Smooth muscle cell (in vitro differentiated cells): Measurements from ENCODE around the gene PPFIA2. TPM values are rescaled to one million over a fixed set of nuclear protein-coding genes. Genes with fewer than 3 reads are reported as not detected.

Source experiments
- DNase-seq: peaks from one replicate; lab custom pipeline; 2025; ENCODE audit not compliant: unreplicated experiment; lab: John Stamatoyannopoulos, UW
- H2AFZ ChIP-seq: fragments of 200-600 bp; sonication (generic); 2 replicates; pipeline ENCODE4 v1.6.0; 2016; ENCODE audit warnings: antibody characterized with exemption, low read depth, mild to moderate bottlenecking
- H3F3A ChIP-seq: fragments of 200-600 bp; sonication (generic); 2 replicates; pipeline ENCODE4 v1.6.0; 2017; ENCODE audit warnings: antibody characterized with exemption, low read depth
- H3K27ac ChIP-seq: fragments of 200-600 bp; sonication (generic); 2 replicates; pipeline ENCODE4 v1.5.1; 2016; ENCODE audit warnings: low read depth, mild to moderate bottlenecking
- H3K27me3 ChIP-seq: fragments of 200-600 bp; sonication (generic); 2 replicates; pipeline ENCODE4 v1.6.1; 2016; ENCODE audit warnings: low read depth, mild to moderate bottlenecking
- H3K36me3 ChIP-seq: fragments of 200-600 bp; sonication (generic); 2 replicates; pipeline ENCODE4 v1.5.1; 2016; ENCODE audit warnings: low read depth
- H3K4me1 ChIP-seq: fragments of 200-600 bp; sonication (generic); 2 replicates; pipeline ENCODE4 v1.5.1; 2016; ENCODE audit warnings: low read depth
- H3K4me2 ChIP-seq: fragments of 200-600 bp; sonication (generic); 2 replicates; pipeline ENCODE4 v1.6.0; 2016; ENCODE audit warnings: mild to moderate bottlenecking
- H3K4me3 ChIP-seq: fragments of 200-600 bp; sonication (generic); 2 replicates; pipeline ENCODE4 v1.5.1; 2016; ENCODE audit warnings: mild to moderate bottlenecking
- H3K79me2 ChIP-seq: fragments of 200-600 bp; sonication (generic); 2 replicates; pipeline ENCODE4 v1.6.0; 2016; ENCODE audit warnings: low read depth, mild to moderate bottlenecking
- H3K9ac ChIP-seq: fragments of 200-600 bp; sonication (generic); 2 replicates; pipeline ENCODE4 v1.6.0; 2016; ENCODE audit warnings: low read depth
- H3K9me3 ChIP-seq: fragments of 200-600 bp; sonication (generic); replicated peaks from 2 replicates; pipeline ENCODE4 v1.5.1; 2016; ENCODE audit warnings: low read depth
- H4K20me1 ChIP-seq: fragments of 200-600 bp; sonication (generic); 2 replicates; pipeline ENCODE4 v1.6.0; 2016; ENCODE audit warnings: low read depth
- WGBS: methylation state at CpG from one replicate; pipeline ENCODE4 v1.1.7; 2016; ENCODE audit warnings: low lambda C conversion rate; 5-methylcytosine and 5-hydroxymethylcytosine counted together
- polyA plus RNA-seq: library from polyadenylated mRNA; unstranded; fragments of >200 nt; fragmentation: Nextera tagmentation; extraction: Ambion mirVana; gene quantifications from 2 replicates; pipeline ENCODE4 v1.2.1, GENCODE V29; 2016
- total RNA-seq: library from RNA; depleted of rRNA; stranded (reverse); fragments of >200 nt; gene quantifications from 2 replicates; pipeline ENCODE4 v1.2.3, GENCODE V29; 2014
- TF ChIP-seq, protein P1 (sequence below): fragments of 200-600 bp; sonication (generic); IDR thresholded peaks from 2 replicates; pipeline ENCODE4 v1.5.1; 2017; ENCODE audit warnings: borderline replicate concordance, mild to moderate bottlenecking, antibody characterized with exemption; ENCODE audit not compliant: insufficient read depth, poor library complexity, severe bottlenecking

PPFIA2 gene
- total and polyA plus RNA-seq, 2 experiments from 2014 or later: not detected

DNA sequence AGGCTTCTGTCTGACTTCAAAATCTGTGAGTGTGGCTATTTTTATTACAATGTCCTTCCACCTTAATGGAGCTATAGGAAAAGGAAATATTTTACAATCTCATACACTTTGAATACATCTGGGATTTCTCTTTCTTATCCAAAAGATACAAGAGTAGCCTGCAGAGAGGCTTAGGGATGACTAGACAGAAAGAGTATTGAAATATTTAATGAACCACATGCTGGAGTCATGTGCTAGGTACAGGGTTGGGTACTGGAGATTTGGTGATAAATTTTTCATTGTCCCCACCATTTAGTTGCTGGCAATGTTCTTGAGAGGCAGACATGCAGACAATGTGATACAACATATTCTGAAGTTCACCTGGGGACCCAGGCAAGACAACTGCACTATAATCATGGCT is 126.0 kb downstream of the PPFIA2 start:
- H3K27me3 ChIP-seq: peaks cover 15% of the 10 kb centered on the region
- no peaks in the 10 kb centered on the region for H3K4me1 ChIP-seq
- no peaks in the 10 kb centered on the region for H3K79me2 ChIP-seq
- no peaks in the 10 kb centered on the region for H4K20me1 ChIP-seq
- no peak overlapping the region for H2AFZ ChIP-seq
- no peaks in the 10 kb centered on the region for H3K36me3 ChIP-seq
- H3K4me2 ChIP-seq: no peak overlapping the region
- TF ChIP-seq, protein P1, sequence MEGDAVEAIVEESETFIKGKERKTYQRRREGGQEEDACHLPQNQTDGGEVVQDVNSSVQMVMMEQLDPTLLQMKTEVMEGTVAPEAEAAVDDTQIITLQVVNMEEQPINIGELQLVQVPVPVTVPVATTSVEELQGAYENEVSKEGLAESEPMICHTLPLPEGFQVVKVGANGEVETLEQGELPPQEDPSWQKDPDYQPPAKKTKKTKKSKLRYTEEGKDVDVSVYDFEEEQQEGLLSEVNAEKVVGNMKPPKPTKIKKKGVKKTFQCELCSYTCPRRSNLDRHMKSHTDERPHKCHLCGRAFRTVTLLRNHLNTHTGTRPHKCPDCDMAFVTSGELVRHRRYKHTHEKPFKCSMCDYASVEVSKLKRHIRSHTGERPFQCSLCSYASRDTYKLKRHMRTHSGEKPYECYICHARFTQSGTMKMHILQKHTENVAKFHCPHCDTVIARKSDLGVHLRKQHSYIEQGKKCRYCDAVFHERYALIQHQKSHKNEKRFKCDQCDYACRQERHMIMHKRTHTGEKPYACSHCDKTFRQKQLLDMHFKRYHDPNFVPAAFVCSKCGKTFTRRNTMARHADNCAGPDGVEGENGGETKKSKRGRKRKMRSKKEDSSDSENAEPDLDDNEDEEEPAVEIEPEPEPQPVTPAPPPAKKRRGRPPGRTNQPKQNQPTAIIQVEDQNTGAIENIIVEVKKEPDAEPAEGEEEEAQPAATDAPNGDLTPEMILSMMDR: no peak
- no peak overlapping the region for H3K4me3 ChIP-seq
- no peaks in the 10 kb centered on the region for H3K9me3 ChIP-seq
- DNase-seq: no peak
- no peak overlapping the region for H3K9ac ChIP-seq
- H3K27ac ChIP-seq: no peak overlapping the region
- no peaks in the 10 kb centered on the region for H3F3A ChIP-seq

DNA sequence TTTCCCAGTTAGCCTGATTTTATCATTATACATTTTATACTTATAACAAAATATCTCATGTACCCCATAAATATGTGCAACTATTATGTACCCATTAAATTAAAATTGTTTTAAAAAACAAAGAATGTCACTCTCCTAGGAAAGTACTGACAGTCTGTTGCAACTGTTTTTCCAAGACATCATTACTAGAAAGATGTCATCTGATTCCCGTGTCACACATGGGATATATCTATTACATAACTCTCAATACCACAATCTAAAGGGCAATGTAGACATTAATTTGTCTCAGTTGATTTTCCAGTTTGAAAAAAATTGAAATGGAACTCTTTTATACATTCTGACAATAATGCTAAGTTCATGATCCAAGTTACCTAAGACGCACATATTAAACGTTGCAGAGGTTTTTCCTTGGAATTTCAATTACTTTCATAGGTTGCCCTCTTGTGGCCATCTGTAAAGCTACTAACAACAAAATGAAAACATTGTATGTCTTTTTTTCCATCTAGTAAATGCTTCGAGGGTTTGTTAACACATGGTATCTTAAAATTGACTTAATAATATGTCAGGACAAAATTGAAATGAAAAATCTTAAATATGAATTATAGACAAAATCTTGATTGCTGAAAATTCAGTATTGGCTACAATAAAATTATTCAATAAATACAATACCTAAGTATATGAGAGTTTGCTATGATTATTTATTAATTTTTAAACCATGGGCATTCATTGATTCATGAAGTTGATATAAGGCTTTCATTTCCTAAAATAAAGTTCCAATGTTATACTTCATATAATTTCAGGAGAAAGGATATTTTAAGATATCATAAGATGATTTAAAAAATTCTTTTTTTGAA is 131.6 kb downstream of the PPFIA2 start:
- Histone ChIP-seq H3K36me3 (no peaks in the 10 kb centered on the region), H3K4me2 (peak overlapping the region; percentile 45), H4K20me1 (no peaks in the 10 kb centered on the region), H3K4me3 (no peak overlapping the region), H2AFZ (peak overlapping the region; percentile 46), H3K27ac (no peak overlapping the region), H3K79me2 (no peaks in the 10 kb centered on the region), H3K9ac (no peak overlapping the region), H3K9me3 (no peaks in the 10 kb centered on the region), H3K4me1 (no peaks in the 10 kb centered on the region), H3K27me3 (peaks cover 6% of the 10 kb centered on the region), H3F3A (no peaks in the 10 kb centered on the region)
- no peak for DNase-seq
- WGBS: 33% methylated on average over 4 of the region's 4 CpGs
- TF ChIP-seq, protein P1: peak; percentile 86

DNA sequence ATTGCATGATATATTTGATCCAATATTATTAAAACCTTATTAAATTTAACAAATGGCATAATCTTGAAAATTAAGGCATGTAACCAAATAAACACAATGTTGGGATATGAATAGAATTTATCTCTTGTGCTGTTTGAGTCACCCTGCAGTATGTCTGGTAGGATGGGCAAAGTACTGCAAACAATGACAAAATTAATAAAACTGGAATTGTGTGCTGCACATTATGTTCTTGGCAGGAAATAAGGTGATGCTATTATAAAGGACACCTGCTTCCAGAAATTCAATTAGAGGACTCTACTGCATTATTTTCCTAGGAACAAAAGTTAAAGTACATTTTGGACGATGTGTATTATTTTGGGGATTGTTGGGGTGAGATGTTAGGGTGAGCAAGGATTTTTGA is 132.7 kb downstream of the PPFIA2 start:
- Histone ChIP-seq H3K27me3 (peaks cover 7% of the 10 kb centered on the region), H3K36me3 (no peaks in the 10 kb centered on the region), H3F3A (no peaks in the 10 kb centered on the region), H2AFZ (no peak overlapping the region), H3K27ac (no peak overlapping the region), H3K9ac (no peak overlapping the region), H3K79me2 (no peaks in the 10 kb centered on the region), H3K9me3 (no peaks in the 10 kb centered on the region), H3K4me1 (no peaks in the 10 kb centered on the region), H4K20me1 (no peaks in the 10 kb centered on the region), H3K4me2 (no peak overlapping the region), H3K4me3 (no peak overlapping the region)
- WGBS: 63% methylated on average over 1 of the region's 1 CpG
- TF ChIP-seq, protein P1: no peak
- DNase-seq: no peak

DNA sequence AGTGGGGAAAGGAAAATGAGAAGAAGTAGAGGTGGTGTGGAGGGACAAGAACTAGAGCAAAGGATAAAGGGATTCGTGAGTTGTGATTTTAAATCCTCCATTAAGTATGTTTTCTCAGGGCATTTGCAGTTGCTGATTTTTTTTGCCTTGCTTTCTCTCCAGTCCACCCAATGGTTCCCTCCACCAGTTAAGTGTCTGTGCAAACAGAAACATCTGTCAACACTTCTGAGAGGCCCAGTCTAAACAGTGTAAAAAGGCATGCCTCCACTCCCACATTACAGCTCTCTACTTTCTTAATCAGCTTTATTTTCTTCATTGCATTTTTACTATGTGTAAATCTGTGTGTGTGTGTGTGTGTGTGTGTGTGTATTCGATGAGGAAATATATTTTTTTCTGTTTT is 141.2 kb downstream of the PPFIA2 start:
- no peaks in the 10 kb centered on the region for H3K79me2 ChIP-seq
- peak overlapping the region; percentile 45 for H2AFZ ChIP-seq
- H3K9ac ChIP-seq: no peak overlapping the region
- no peaks in the 10 kb centered on the region for H3K9me3 ChIP-seq
- WGBS: 42% methylated on average over 2 of the region's 2 CpGs
- DNase-seq: no peak
- TF ChIP-seq, protein P1: no peak
- H3K4me2 ChIP-seq: no peak overlapping the region
- no peaks in the 10 kb centered on the region for H4K20me1 ChIP-seq
- H3K27ac ChIP-seq: no peak overlapping the region
- no peaks in the 10 kb centered on the region for H3K4me1 ChIP-seq
- H3F3A ChIP-seq: no peaks in the 10 kb centered on the region
- no peaks in the 10 kb centered on the region for H3K36me3 ChIP-seq
- H3K27me3 ChIP-seq: peaks cover 9% of the 10 kb centered on the region
- no peak overlapping the region for H3K4me3 ChIP-seq
